Activated CD4-positive, alpha-beta T cell treated with anti-CD3 and anti-CD28 coated beads, Interleukin-2, amount 50 U/mL, for 24 hours (primary cell): ENCODE data around the gene SCNN1G.
"Not testable (repeated sequence)": the region's sequence is repeated elsewhere in the genome, so short reads cannot be mapped to it uniquely, and the experiment has no call there.

Experiments used
- DNase-seq, 2 donors: peaks; one replicate each; pipeline ENCODE4 v3.0.0-alpha.2; 2020; ENCODE audit warnings: low read depth in 1 of 2, low spot score in 1 of 2

SCNN1G gene

GRCh38 chr16:23248261-23249194 lies 66.0 kb downstream of the SCNN1G start:
- DNase-seq: no peak

DNA sequence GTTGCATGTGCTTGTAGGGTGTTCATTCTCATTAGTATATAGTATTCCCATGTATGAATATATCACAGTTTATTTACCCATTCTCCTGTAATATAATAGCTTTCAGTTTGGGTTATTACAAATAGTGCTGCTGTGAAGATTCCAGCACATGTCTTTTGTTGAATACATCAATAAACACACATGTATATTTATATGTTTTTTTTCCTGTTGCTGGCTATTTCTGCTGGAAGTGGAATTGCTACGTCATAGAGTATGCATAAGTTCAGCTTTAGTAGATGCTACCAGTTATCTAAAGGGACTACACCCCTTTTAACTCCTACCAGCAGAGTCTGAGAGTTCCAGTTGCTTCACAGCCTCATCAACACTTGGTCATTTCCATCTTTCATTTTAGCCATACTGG lies 67.3 kb downstream of the SCNN1G start:
- DNase-seq: no peak

DNA sequence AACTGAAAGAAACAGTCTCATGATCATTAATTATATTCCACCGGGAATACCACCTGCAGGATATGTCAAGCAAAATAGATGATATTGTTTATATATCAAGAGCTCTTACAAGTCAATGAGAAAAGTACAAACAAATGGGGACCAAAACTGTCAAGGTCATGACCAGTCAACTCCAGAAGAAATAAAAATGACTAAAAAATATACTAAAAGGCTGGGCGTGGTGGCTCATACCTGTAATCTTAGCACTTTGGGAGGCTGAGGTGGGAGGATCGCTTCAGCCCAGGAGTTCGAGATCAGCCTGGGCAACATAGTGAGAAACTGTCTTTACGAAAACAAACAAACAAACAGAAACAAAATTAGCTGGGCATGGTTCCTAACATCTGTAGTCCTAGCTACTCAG lies 69.8 kb downstream of the SCNN1G start:
- no peak for DNase-seq

DNA sequence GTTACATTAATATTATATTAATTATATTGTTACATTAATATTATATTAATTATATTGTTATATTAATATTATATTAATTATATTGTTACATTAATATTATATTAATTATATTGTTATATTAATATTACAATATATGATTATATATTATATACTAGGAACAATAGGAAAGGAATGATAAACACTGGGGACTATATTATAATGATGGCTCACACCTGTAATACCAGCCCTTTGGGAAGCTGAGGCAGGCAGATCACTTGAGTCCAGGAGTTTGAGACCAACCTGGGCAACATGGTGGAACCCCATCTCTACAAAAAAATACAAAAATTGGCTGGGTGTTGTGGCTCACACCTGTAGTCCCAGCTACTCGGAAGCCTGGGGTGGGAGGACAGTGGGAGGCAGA lies 71.1 kb downstream of the SCNN1G start:
- not testable (repeated sequence) for DNase-seq

DNA sequence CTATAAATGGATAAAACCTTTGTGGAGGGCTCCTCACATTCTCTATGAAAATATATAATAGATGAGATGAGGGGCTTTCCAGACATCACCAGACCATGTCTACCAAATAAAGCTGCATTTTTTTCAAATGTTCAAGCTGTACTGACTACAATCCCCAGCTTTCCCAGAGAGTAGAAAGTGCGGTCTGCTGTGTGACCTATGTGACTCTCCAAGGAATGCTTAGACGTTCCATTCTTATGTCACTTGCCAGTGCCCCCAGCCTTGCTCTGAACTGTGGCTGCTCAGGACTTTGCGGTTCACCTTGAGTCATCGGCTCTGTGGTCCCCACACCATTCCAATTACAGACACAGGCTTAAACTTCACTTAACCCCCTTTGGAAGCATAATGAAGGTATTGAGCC lies 71.8 kb downstream of the SCNN1G start:
- DNase-seq: no peak

GRCh38 chr16:23255000-23255399 lies 72.5 kb downstream of the SCNN1G start:
- DNase-seq: no peak

DNA sequence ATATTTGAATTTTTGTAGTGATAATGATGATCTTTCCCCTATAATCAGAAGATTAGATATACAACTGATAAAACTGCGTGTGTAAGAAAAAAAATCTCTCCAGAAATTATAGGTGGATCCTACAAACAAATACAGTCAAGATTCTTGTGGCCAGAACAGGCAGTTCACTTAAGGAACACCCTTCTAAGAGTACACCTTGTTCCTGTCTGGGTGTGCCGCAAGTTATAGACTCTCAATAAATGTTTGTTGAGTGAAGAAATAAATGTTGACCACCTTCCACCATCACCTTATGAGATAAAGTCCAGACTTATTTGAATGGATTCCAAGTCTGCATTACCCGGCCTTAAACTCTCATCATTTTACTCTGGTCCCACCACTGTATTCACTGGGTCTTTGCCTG lies 73.9 kb downstream of the SCNN1G start:
- no peak for DNase-seq

- no peak for DNase-seq
These were observed 75.1 kb downstream of the SCNN1G start for GRCh38 chr16:23257682-23258081.

- no peak for DNase-seq
These were observed 76.3 kb downstream of the SCNN1G start for GRCh38 chr16:23258919-23259237.
